GM12874 (cell line): ENCODE results near the gene MAPK1IP1L.

Experiments used
- TF ChIP-seq, protein P1 (sequence below): IDR thresholded peaks from 2 replicates; pipeline ENCODE4 v1.5.1; 2011; ENCODE audit warnings: low read depth, mild to moderate bottlenecking, control low read depth, low read length, moderate library complexity; ENCODE audit not compliant: insufficient read depth

The MAPK1IP1L gene

DNA sequence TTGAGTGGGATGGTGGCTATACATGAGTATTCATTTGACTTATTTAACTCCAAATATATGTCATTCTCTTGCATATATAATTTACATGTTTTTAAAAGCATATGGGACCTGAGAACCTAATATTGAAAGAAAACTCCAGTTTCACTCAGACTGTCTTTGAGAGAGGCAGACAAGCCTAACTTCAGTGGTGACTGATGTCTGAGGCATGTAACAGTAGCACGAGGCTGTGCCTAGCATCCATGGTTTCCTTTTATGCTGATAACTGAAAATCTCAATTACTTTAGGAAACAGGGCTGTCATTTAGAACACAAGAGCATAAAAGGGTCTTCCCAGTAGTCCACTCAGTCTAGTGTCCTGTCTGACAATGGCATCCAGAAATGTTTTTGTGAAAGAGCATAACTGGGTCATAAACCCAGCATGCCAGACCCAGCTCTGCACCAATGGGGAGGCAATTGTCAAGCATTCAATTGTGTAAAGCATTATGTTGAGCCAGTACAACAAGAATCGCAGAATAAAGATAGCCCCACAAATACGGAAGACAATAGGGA is 24.3 kb downstream of the MAPK1IP1L start:
- TF ChIP-seq, protein P1, sequence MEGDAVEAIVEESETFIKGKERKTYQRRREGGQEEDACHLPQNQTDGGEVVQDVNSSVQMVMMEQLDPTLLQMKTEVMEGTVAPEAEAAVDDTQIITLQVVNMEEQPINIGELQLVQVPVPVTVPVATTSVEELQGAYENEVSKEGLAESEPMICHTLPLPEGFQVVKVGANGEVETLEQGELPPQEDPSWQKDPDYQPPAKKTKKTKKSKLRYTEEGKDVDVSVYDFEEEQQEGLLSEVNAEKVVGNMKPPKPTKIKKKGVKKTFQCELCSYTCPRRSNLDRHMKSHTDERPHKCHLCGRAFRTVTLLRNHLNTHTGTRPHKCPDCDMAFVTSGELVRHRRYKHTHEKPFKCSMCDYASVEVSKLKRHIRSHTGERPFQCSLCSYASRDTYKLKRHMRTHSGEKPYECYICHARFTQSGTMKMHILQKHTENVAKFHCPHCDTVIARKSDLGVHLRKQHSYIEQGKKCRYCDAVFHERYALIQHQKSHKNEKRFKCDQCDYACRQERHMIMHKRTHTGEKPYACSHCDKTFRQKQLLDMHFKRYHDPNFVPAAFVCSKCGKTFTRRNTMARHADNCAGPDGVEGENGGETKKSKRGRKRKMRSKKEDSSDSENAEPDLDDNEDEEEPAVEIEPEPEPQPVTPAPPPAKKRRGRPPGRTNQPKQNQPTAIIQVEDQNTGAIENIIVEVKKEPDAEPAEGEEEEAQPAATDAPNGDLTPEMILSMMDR = no peak

DNA sequence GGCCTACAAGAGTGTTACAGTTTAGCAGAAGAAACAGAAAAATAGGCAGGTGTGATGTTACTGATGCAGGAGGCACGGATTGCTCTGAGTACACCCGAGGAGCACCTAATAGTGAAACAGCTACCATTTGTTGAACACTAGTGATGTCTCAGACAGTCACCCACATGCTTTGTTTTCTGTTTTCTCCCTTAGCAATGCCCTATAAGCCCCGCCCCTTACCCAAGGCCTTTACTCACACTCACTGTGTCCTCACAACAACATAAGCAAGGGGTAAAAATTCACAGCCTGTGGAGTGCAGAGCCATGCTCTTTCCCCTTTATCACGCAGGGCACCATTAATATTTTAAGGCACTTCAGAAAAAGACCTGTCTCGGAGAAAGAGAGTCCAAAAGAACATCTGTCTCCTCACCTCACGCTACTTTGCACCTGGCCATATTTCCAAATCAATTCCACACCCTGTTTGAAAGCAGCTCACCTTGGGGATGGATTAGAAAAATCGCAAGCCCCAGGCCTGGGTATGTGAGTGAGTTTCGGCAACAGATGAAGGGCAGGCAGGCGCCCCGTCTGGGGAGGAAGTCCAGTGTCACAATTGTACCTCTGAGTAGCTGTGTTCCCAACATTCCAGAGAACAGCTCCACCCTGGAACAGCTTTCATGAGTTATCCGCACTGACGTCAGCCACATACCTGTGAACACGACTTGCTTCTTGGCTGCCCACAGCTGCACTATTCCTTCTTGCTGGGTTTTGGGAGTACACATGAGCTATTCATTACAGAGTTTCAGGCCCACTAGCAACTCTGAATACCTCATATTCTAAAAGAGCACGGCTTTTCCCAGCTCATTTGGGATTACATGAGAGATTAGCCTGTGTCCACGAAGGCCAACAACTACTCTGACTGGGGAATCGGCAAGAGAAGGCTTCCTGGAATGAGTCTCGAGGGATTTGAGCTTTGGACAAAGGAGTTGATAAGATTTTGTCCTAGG is 26.0 kb downstream of the MAPK1IP1L start:
- TF ChIP-seq, protein P1 = no peak

DNA sequence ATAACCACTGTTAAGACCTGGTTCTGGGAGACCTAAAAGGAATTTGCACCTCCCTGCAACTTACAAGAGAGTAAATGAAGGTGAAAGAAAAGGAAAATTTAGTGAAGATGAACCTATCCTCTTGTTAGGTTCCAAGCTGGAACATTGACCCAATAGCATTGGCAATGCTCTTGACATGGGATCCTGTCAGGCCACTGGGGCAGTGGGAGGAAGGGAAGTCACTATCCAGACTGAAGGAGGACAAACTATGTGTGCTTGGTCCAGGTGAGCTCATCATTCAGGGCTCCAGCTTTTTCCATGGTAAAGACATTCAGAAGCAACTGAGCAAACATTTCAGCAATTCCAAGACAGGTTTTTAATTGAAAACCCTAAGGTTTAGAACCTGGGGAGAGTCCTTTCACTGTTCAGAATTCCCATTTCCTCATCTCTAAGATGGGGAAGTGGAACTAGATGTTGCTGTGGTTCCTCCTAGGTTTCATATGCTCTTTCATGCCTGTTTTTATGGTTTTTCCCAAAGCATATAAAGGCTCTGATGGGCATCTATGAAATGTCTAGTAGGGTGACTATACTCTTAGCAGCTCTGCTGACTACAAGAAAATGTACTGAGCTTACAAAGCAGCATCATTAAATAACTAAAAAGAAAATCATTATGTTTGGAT is 33.1 kb downstream of the MAPK1IP1L start:
- TF ChIP-seq, protein P1 = no peak

DNA sequence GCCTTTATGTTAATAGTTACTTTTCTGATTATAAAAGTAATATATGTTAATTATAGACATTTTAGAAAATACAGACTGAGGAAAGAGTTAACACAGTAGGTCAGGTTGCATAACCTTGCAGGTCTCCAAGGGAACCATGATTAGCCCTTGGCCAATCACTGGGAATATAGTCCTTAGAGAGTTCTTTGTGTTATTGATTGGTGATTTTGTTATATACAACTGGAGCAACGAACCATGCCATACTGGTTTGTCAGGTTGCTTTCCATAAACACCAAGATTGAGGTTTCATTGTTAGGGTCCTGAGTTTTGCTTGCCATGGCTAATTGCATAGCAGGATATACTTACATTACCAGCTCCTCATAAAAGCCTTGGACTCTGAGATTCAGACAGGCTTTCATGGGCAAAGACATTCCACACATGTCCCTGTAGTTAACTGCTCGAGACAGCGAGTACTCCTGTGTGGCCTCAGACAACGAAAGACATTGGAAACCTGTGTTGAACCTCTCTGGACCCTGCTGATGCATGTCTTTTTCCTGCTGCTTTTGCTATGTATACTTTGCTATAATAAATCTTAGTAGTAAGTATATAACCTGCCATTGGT is 33.7 kb downstream of the MAPK1IP1L start:
- TF ChIP-seq, protein P1 = no peak

DNA sequence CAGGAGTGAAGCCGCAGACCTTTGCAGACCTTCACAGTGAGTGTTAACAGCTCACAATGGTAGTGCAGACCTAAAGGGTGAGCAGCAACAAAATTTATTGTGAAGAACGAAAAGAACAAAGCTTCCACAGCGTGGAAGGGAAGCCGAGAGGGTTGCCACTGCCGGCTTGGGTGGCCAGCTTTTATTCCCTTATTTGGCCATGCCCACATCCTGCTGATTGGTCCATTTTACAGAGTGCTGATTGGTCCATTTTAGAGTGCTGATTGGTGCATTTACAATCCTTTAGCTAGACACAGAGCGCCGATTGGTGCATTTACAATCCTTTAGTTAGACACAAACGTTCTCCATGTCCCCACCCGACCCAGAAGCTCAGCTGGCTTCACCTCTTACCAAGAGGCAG is 35.5 kb downstream of the MAPK1IP1L start:
- TF ChIP-seq, protein P1 = no peak

DNA sequence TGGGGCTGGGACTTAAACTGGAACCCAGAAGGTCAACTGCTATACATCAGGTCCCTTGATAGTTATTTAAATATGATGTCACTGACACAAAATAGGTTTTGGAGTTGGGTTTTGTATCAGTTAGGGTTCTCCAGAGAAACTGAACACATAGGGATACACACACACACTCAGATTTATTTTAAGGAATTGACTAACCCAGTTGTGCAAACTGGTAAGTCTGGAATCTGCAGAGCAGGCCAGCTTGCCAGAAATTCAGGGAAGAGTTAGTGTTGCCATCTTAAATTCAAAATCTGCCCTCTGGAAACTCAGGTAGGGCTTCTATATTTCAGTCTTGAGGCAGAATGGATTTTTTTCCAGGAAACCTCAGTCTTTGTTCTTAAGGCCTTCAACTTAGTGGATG is 36.9 kb downstream of the MAPK1IP1L start:
- TF ChIP-seq, protein P1 = no peak

DNA sequence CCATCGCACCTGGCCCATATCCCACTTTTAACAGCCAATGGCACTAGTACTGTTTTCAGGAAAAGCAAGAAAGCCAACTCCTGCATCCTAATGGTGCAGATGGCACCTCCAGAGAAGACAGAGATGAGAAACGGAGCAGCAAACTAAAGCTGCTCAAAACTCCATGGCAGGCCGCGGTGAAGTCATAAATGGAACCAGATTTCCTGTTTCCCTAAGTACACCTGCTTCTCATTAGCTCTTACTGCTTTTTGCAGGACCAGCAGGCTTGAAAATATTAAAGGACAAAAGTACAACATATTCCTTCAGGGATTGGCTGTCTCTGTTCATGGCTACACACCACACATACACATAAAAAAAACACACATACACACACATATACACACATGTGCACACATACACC is 40.9 kb downstream of the MAPK1IP1L start:
- TF ChIP-seq, protein P1 = no peak
